Astrocyte of the cerebellum (primary cell): ENCODE results near the gene ZNF644.
"Not testable (repeated sequence)": the region's sequence is repeated elsewhere in the genome, so short reads cannot be mapped to it uniquely, and the experiment has no call there.

Source experiments
- DNase-seq: peaks from one replicate; pipeline ENCODE4 v3.0.0-alpha.2; 2011; ENCODE audit warnings: low read depth
- H3K4me3 ChIP-seq: 2 replicates; pipeline ENCODE4 v1.5.1; 2011; ENCODE audit warnings: mild to moderate bottlenecking, low read depth, low read length, moderate library complexity
- CTCF ChIP-seq: IDR thresholded peaks from 2 replicates; pipeline ENCODE4 v1.5.1; 2012; ENCODE audit warnings: low read length, low read depth, moderate library complexity, mild to moderate bottlenecking; ENCODE audit errors: missing control alignments
- in situ Hi-C: cut with HindIII; loops from 2 replicates; pipeline ENCODE4 v1.10.0; 2017; ENCODE audit warnings: low sequenced_read_pairs

The ZNF644 gene

GRCh38 chr1:91054780-91055481 is 33.1 kb upstream of the ZNF644 start:
- H3K4me3 ChIP-seq, result no peak overlapping the region
- in situ Hi-C loops, result no loop called here
- TF ChIP-seq CTCF, result no peak
- no peak for DNase-seq

GRCh38 chr1:91053630-91054029 is 31.8 kb upstream of the ZNF644 start:
- no peak overlapping the region for H3K4me3 ChIP-seq
- TF ChIP-seq CTCF, result no peak
- in situ Hi-C loops, result no loop called here
- no peak for DNase-seq

- H3K4me3 ChIP-seq, in situ Hi-C loops, DNase-seq: not testable (repeated sequence)
Observed at GRCh38 chr1:91049551-91049950, 27.7 kb upstream of the ZNF644 start.

GRCh38 chr1:91046766-91047165 is 24.9 kb upstream of the ZNF644 start:
- H3K4me3 ChIP-seq, result no peak overlapping the region
- DNase-seq, result no peak
- in situ Hi-C loops, result no loop called here
- no peak for TF ChIP-seq CTCF

GRCh38 chr1:91045284-91045683 is 23.4 kb upstream of the ZNF644 start:
- TF ChIP-seq CTCF, result no peak
- H3K4me3 ChIP-seq, result no peak overlapping the region
- no peak for DNase-seq
- in situ Hi-C loops, result no loop called here

- DNase-seq, in situ Hi-C loops, H3K4me3 ChIP-seq: not testable (repeated sequence)
Observed at GRCh38 chr1:91044776-91045175, 22.9 kb upstream of the ZNF644 start.

GRCh38 chr1:91042372-91042771 is 20.5 kb upstream of the ZNF644 start:
- DNase-seq, in situ Hi-C loops, H3K4me3 ChIP-seq: not testable (repeated sequence)

GRCh38 chr1:91038582-91038981 is 16.7 kb upstream of the ZNF644 start:
- DNase-seq, result no peak
- no peak for TF ChIP-seq CTCF
- in situ Hi-C loops, result no loop called here
- H3K4me3 ChIP-seq, result no peak overlapping the region
